GM18873 (cell line): Measurements from ENCODE around the gene FANCC.

Experiments
- ATAC-seq: cut with Tn5 transposase; IDR thresholded peaks from one replicate; pipeline ENCODE4 v1.9.1; 2021; ENCODE audit warnings: mild to moderate bottlenecking, moderate library complexity, moderate number of reproducible peaks; ENCODE audit not compliant: unreplicated experiment, low FRiP score

The FANCC gene

GRCh38 chr9:95078511-95078910, 239.0 kb downstream of the FANCC start:
- ATAC-seq: no peak

- ATAC-seq: no peak
Observed at GRCh38 chr9:95077766-95078370, 239.6 kb downstream of the FANCC start.

GRCh38 chr9:95077053-95077765, 240.3 kb downstream of the FANCC start:
- no peak for ATAC-seq

GRCh38 chr9:95076696-95077052, 240.8 kb downstream of the FANCC start:
- no peak for ATAC-seq

- ATAC-seq: no peak
Observed at GRCh38 chr9:95075700-95076099, 241.8 kb downstream of the FANCC start.

GRCh38 chr9:95074632-95075031, 242.9 kb downstream of the FANCC start:
- ATAC-seq: no peak

- no peak for ATAC-seq
Observed at GRCh38 chr9:95073918-95074317, 243.6 kb downstream of the FANCC start.

- ATAC-seq: no peak
Observed at GRCh38 chr9:95073042-95073607, 244.4 kb downstream of the FANCC start.

- no peak for ATAC-seq
Observed at GRCh38 chr9:95071925-95072324, 245.6 kb downstream of the FANCC start.

- no peak for ATAC-seq
Observed at GRCh38 chr9:95071450-95071849, 246.1 kb downstream of the FANCC start.

- no peak for ATAC-seq
Observed at GRCh38 chr9:95070549-95071021, 246.9 kb downstream of the FANCC start.

GRCh38 chr9:95067897-95068296, 249.6 kb downstream of the FANCC start:
- ATAC-seq: no peak

GRCh38 chr9:95067057-95067456, 250.5 kb downstream of the FANCC start:
- no peak for ATAC-seq

GRCh38 chr9:95065224-95065623, 252.3 kb downstream of the FANCC start:
- no peak for ATAC-seq

- ATAC-seq: no peak
Observed at GRCh38 chr9:95063300-95063699, 254.2 kb downstream of the FANCC start.

- no peak for ATAC-seq
Observed at GRCh38 chr9:95062596-95063065, 254.9 kb downstream of the FANCC start.

GRCh38 chr9:95061916-95062595, 255.5 kb downstream of the FANCC start:
- ATAC-seq: no peak

- no peak for ATAC-seq
Observed at GRCh38 chr9:95060916-95061315, 256.6 kb downstream of the FANCC start.

GRCh38 chr9:95060234-95060633, 257.3 kb downstream of the FANCC start:
- no peak for ATAC-seq

- no peak for ATAC-seq
Observed at GRCh38 chr9:95058795-95059386, 258.6 kb downstream of the FANCC start.
